Loucy (cell line): ENCODE measurements around the gene HTR5A.

Experiments
- H2AFZ ChIP-seq: fragments of 200-600 bp; sonication (generic); 2 replicates; pipeline ENCODE4 v1.6.0; 2016; ENCODE audit warnings: antibody characterized with exemption, mild to moderate bottlenecking, low read length, moderate library complexity
- H3F3A ChIP-seq: fragments of 200-600 bp; 2 replicates; pipeline ENCODE4 v1.6.0; 2016; ENCODE audit warnings: antibody characterized with exemption, low read depth, mild to moderate bottlenecking
- H3K27me3 ChIP-seq: fragments of 200-600 bp; sonication (generic); 2 replicates; pipeline ENCODE4 v1.6.1; 2014; ENCODE audit warnings: low read length, mild to moderate bottlenecking; ENCODE audit not compliant: insufficient read depth, poor library complexity, severe bottlenecking
- H3K36me3 ChIP-seq: fragments of 200-600 bp; sonication (generic); 2 replicates; pipeline ENCODE4 v1.6.1; 2016; ENCODE audit warnings: low read length; ENCODE audit not compliant: insufficient read depth
- H3K4me1 ChIP-seq: fragments of 200-600 bp; sonication (generic); 2 replicates; pipeline ENCODE4 v1.5.1; 2014; ENCODE audit warnings: low read length, mild to moderate bottlenecking; ENCODE audit not compliant: insufficient read depth, poor library complexity, severe bottlenecking
- H3K4me2 ChIP-seq: fragments of 200-600 bp; sonication (generic); 2 replicates; pipeline ENCODE4 v1.6.0; 2014; ENCODE audit warnings: antibody characterized with exemption, low read length, low read depth, mild to moderate bottlenecking; ENCODE audit not compliant: poor library complexity, severe bottlenecking
- H3K4me3 ChIP-seq: fragments of 200-600 bp; sonication (generic); 2 replicates; pipeline ENCODE4 v1.5.1; 2014; ENCODE audit warnings: low read length, mild to moderate bottlenecking, mixed read lengths; ENCODE audit not compliant: poor library complexity, severe bottlenecking
- H3K79me2 ChIP-seq: fragments of 200-600 bp; sonication (generic); 2 replicates; pipeline ENCODE4 v1.6.1; 2014; ENCODE audit warnings: low read length; ENCODE audit not compliant: insufficient read depth
- H3K9ac ChIP-seq: fragments of 200-600 bp; sonication (generic); 2 replicates; pipeline ENCODE4 v1.6.0; 2014; ENCODE audit warnings: mild to moderate bottlenecking, low read depth, low read length, moderate library complexity; ENCODE audit not compliant: poor library complexity, severe bottlenecking
- H3K9me2 ChIP-seq: fragments of 200-600 bp; sonication (generic); replicated peaks from 2 replicates; pipeline ENCODE4 v1.6.1; 2016; ENCODE audit warnings: low read depth, low read length, mixed read lengths
- H3K9me3 ChIP-seq: fragments of 200-600 bp; sonication (generic); 2 replicates; pipeline ENCODE4 v1.6.1; 2014; ENCODE audit warnings: mild to moderate bottlenecking, antibody characterized with exemption, low read length, low read depth; ENCODE audit not compliant: insufficient read depth
- H4K20me1 ChIP-seq: fragments of 200-600 bp; sonication (generic); 2 replicates; pipeline ENCODE4 v1.6.0; 2014; ENCODE audit warnings: antibody characterized with exemption, low read length, mild to moderate bottlenecking; ENCODE audit not compliant: insufficient read depth, poor library complexity, severe bottlenecking
- CTCF ChIP-seq: fragments of 200-600 bp; sonication (generic); conservative IDR thresholded peaks from 2 replicates; pipeline ENCODE4 v1.5.1; 2014; ENCODE audit warnings: mild to moderate bottlenecking, antibody characterized with exemption, low read length
- EZH2phosphoT487 ChIP-seq: fragments of 200-600 bp; IDR thresholded peaks from 2 replicates; pipeline ENCODE4 v1.6.1; 2018; ENCODE audit warnings: antibody characterized with exemption, mild to moderate bottlenecking, moderate library complexity, borderline replicate concordance

The HTR5A gene

GRCh38 chr7:155130493-155130892, 60.4 kb downstream of the HTR5A start:
- Histone ChIP-seq H3K4me2 (no peak overlapping the region), H3F3A (no peaks in the 10 kb centered on the region), H2AFZ (no peak overlapping the region), H4K20me1 (no peaks in the 10 kb centered on the region), H3K9ac (no peak overlapping the region), H3K79me2 (no peaks in the 10 kb centered on the region), H3K27me3 (no peaks in the 10 kb centered on the region), H3K4me3 (no peak overlapping the region), H3K36me3 (no peaks in the 10 kb centered on the region), H3K4me1 (no peaks in the 10 kb centered on the region), H3K9me2 (no peaks in the 10 kb centered on the region), H3K9me3 (no peaks in the 10 kb centered on the region)
- TF ChIP-seq CTCF: no peak
- no peak for TF ChIP-seq EZH2phosphoT487

- Histone ChIP-seq H3K36me3 (no peaks in the 10 kb centered on the region), H3K9ac (no peak overlapping the region), H3K9me2 (no peaks in the 10 kb centered on the region), H3K4me3 (no peak overlapping the region), H3K4me2 (no peak overlapping the region), H4K20me1 (no peaks in the 10 kb centered on the region), H3K27me3 (no peaks in the 10 kb centered on the region), H3K79me2 (no peaks in the 10 kb centered on the region), H3K9me3 (no peaks in the 10 kb centered on the region), H3K4me1 (no peaks in the 10 kb centered on the region), H3F3A (no peaks in the 10 kb centered on the region), H2AFZ (no peak overlapping the region)
- TF ChIP-seq EZH2phosphoT487 (no peak), CTCF (no peak)
Measured at GRCh38 chr7:155131090-155131489, 61.0 kb downstream of the HTR5A start.

GRCh38 chr7:155132431-155132830, 62.3 kb downstream of the HTR5A start:
- no peaks in the 10 kb centered on the region for H3K27me3 ChIP-seq
- no peaks in the 10 kb centered on the region for H4K20me1 ChIP-seq
- H3K9ac ChIP-seq: no peak overlapping the region
- H3K9me2 ChIP-seq: no peaks in the 10 kb centered on the region
- no peaks in the 10 kb centered on the region for H3K36me3 ChIP-seq
- no peak overlapping the region for H2AFZ ChIP-seq
- no peaks in the 10 kb centered on the region for H3F3A ChIP-seq
- no peak overlapping the region for H3K4me2 ChIP-seq
- no peaks in the 10 kb centered on the region for H3K4me1 ChIP-seq
- H3K9me3 ChIP-seq: no peaks in the 10 kb centered on the region
- no peak for TF ChIP-seq EZH2phosphoT487
- TF ChIP-seq CTCF: no peak
- no peak overlapping the region for H3K4me3 ChIP-seq
- H3K79me2 ChIP-seq: no peaks in the 10 kb centered on the region
